ENCODE results near the gene SZT2. TPM values are rescaled to one million over a fixed set of nuclear protein-coding genes. Genes with fewer than 3 reads are reported as not detected.

The SZT2 gene
- total and polyA plus RNA-seq, 10 of the 15 experiments (the other 5 are each of a cell fraction or from before 2014, with no cell fraction given), result 1.4 to 38.3 (median 12.7) TPM

DNA sequence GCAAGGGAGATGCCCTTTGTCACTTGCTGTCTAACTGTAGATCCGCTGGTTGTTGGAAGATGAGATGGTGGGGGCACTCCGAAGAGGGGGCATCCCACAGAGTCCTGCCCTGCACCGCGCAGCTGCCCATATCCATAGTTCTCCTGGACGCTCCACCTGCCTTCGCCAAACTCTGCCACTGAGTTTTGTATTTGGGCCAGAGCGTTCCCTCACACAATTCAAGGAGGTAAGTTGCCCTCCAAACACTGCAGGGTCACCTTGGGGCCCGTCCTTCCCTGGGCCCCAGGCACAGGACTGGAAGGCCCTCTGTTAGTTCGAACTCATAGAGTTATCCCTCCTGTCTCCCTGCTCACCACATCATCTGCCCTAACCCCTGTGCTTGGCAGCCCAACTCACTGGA is 42.0 kb downstream of the SZT2 start:
- no peak overlapping the region for H3K27ac ChIP-seq (ENCODE audit: control insufficient read depth, insufficient read depth)
- POLR2A ChIA-PET, result no interaction called here
- no peak for DNase-seq (ENCODE audit: low read depth, low spot score)
- H3K9me3 ChIP-seq (replicated peaks; ENCODE audit: control insufficient read depth, insufficient read depth, low read length), result no peaks in the 10 kb centered on the region
- no peaks in the 10 kb centered on the region for H3K27me3 ChIP-seq (replicated peaks in 1 of 2; ENCODE audit: control insufficient read depth in 2 of 2, insufficient read depth in 2 of 2, low read length in 1 of 2)
- intact Hi-C loops (cut with micrococcal nuclease; ENCODE audit: unreplicated experiment) (no loop called here), in situ Hi-C loops (cut with MboI) (no loop called here)
- 91% methylated on average over 9 of the region's 9 CpGs for WGBS (ENCODE audit: insufficient coverage, insufficient replicate concordance, low lambda C conversion rate, missing lambda C conversion rate)
- FAIRE-seq, result no peak
- H3K79me2 ChIP-seq (ENCODE audit: control insufficient read depth, insufficient read depth, low read length), result no peaks in the 10 kb centered on the region
- 0 out of 2 replicates have a peak, but pooled peaks cover 4% of the 10 kb centered on the region for H4K20me1 ChIP-seq (ENCODE audit: control insufficient read depth, insufficient read depth)
- no peak overlapping the region for H3K4me3 ChIP-seq
- no TSS peak for BruUV-seq (replicated peaks)
- CTCF ChIA-PET, result no interaction called here
- RAD21 ChIA-PET (ENCODE audit: unreplicated experiment), result no interaction called here
- H3K9ac ChIP-seq (ENCODE audit: control insufficient read depth, insufficient read depth, low read length), result no peak overlapping the region
- SMC1A ChIA-PET (ENCODE audit: uncharacterized antibody, unreplicated experiment), result no interaction called here
- no peak overlapping the region for H3K4me2 ChIP-seq (ENCODE audit: control insufficient read depth, insufficient read depth)
- no peak for ATAC-seq
- no peaks in the 10 kb centered on the region for H3K4me1 ChIP-seq (ENCODE audit: control insufficient read depth, insufficient read depth, low read length)
- H3K36me3 ChIP-seq (ENCODE audit: control insufficient read depth in 2 of 2, insufficient read depth in 2 of 2, low read length in 1 of 2), result peaks cover 32 to 39% of the 10 kb centered on the region in 2 experiments
- no peak overlapping the region for H2AFZ ChIP-seq (ENCODE audit: control insufficient read depth, low read depth, low read length)
- TF ChIP-seq CHD4 (IDR thresholded peaks at IDR 0.05), result no peak
- TF ChIP-seq, protein P1, sequence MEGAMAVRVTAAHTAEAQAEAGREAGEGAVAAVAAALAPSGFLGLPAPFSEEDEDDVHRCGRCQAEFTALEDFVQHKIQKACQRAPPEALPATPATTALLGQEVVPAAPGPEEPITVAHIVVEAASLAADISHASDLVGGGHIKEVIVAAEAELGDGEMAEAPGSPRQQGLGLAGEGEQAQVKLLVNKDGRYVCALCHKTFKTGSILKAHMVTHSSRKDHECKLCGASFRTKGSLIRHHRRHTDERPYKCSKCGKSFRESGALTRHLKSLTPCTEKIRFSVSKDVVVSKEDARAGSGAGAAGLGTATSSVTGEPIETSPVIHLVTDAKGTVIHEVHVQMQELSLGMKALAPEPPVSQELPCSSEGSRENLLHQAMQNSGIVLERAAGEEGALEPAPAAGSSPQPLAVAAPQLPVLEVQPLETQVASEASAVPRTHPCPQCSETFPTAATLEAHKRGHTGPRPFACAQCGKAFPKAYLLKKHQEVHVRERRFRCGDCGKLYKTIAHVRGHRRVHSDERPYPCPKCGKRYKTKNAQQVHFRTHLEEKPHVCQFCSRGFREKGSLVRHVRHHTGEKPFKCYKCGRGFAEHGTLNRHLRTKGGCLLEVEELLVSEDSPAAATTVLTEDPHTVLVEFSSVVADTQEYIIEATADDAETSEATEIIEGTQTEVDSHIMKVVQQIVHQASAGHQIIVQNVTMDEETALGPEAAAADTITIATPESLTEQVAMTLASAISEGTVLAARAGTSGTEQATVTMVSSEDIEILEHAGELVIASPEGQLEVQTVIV (IDR thresholded peaks at IDR 0.05; ENCODE audit: borderline replicate concordance, partially characterized antibody), result no peak
- TF ChIP-seq BACH1 (IDR thresholded peaks at IDR 0.05; ENCODE audit: borderline replicate concordance), result no peak
- TF ChIP-seq EGR1 (IDR thresholded peaks at IDR 0.05; ENCODE audit: borderline replicate concordance in 1 of 2, low read depth in 2 of 2, low read length in 2 of 2), result no peak
- TF ChIP-seq MEF2A (IDR thresholded peaks at IDR 0.05; ENCODE audit: insufficient read depth, low read depth, low read length), result no peak
- TF ChIP-seq TARDBP (IDR thresholded peaks at IDR 0.05; ENCODE audit: borderline replicate concordance), result no peak
- TF ChIP-seq SREBF1 (IDR thresholded peaks at IDR 0.05; ENCODE audit: low read length), result no peak
- no peak for TF ChIP-seq CREB1 (IDR thresholded peaks at IDR 0.05; ENCODE audit: low read depth)
- TF ChIP-seq ZBED1 (IDR thresholded peaks at IDR 0.05; ENCODE audit: borderline replicate concordance), result no peak
- TF ChIP-seq STAT1 (conservative IDR thresholded peaks at IDR 0.05), result no peak
- TF ChIP-seq, protein P2, sequence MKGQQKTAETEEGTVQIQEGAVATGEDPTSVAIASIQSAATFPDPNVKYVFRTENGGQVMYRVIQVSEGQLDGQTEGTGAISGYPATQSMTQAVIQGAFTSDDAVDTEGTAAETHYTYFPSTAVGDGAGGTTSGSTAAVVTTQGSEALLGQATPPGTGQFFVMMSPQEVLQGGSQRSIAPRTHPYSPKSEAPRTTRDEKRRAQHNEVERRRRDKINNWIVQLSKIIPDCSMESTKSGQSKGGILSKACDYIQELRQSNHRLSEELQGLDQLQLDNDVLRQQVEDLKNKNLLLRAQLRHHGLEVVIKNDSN (IDR thresholded peaks at IDR 0.05; ENCODE audit: borderline replicate concordance, extremely low read length, insufficient read depth, low read depth, low read length), result no peak
- TF ChIP-seq, protein P3, sequence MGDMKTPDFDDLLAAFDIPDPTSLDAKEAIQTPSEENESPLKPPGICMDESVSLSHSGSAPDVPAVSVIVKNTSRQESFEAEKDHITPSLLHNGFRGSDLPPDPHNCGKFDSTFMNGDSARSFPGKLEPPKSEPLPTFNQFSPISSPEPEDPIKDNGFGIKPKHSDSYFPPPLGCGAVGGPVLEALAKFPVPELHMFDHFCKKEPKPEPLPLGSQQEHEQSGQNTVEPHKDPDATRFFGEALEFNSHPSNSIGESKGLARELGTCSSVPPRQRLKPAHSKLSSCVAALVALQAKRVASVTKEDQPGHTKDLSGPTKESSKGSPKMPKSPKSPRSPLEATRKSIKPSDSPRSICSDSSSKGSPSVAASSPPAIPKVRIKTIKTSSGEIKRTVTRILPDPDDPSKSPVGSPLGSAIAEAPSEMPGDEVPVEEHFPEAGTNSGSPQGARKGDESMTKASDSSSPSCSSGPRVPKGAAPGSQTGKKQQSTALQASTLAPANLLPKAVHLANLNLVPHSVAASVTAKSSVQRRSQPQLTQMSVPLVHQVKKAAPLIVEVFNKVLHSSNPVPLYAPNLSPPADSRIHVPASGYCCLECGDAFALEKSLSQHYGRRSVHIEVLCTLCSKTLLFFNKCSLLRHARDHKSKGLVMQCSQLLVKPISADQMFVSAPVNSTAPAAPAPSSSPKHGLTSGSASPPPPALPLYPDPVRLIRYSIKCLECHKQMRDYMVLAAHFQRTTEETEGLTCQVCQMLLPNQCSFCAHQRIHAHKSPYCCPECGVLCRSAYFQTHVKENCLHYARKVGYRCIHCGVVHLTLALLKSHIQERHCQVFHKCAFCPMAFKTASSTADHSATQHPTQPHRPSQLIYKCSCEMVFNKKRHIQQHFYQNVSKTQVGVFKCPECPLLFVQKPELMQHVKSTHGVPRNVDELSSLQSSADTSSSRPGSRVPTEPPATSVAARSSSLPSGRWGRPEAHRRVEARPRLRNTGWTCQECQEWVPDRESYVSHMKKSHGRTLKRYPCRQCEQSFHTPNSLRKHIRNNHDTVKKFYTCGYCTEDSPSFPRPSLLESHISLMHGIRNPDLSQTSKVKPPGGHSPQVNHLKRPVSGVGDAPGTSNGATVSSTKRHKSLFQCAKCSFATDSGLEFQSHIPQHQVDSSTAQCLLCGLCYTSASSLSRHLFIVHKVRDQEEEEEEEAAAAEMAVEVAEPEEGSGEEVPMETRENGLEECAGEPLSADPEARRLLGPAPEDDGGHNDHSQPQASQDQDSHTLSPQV (IDR thresholded peaks at IDR 0.05), result no peak
- TF ChIP-seq NFIC (IDR thresholded peaks at IDR 0.05; ENCODE audit: low read depth, low read length), result no peak
- no peak for TF ChIP-seq NFXL1 (IDR thresholded peaks at IDR 0.05; ENCODE audit: borderline replicate concordance)

Data from GM12878 (cell line).